Activated CD8-positive, alpha-beta memory T cell treated with anti-CD3 and anti-CD28 coated beads for 36 hours (primary cell): ENCODE data around the gene PABPC1L. TPM values are rescaled to one million over a fixed set of nuclear protein-coding genes. Genes with fewer than 3 reads are reported as not detected.

Source experiments
- CTCF ChIA-PET: fragments of 350-600 bp; sonication (Branson Sonifier 250); formaldehyde crosslinking; loops from one replicate; lab custom pipeline; 2021; ENCODE audit warnings: antibody characterized with exemption; lab: Charles Lee
- POLR2A ChIA-PET: fragments of 350-600 bp; sonication (Branson Sonifier 250); formaldehyde crosslinking; loops from one replicate; lab custom pipeline; 2021; ENCODE audit warnings: antibody characterized with exemption; lab: Charles Lee
- total RNA-seq, 2 experiments: library from RNA; stranded (reverse); gene quantifications; one replicate each; pipeline ENCODE4 v1.2.3, GENCODE V29; 2021

PABPC1L gene
- total RNA-seq, 2 experiments from 2014 or later: 78.9 to 81.6 TPM

DNA sequence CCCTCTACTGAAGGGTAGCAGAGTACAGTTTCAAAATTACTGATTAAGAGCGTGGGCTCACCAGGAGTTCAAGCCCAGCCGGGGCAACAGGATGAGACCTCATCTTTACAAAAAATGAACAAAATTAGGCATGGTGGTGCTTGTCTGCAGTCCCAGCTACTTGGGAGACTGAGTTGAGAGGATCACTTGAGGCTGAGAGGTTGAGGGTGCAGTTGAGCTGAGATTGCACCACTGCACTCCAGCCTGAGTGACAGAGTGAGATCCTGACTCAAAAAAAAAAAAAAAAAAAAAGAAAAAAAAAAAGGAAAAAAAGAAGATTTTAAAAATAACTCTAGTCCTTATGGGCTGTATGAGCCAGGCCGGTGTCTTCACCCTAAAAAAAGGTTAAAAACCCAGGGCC, 18.7 kb downstream of the PABPC1L start:
- ChIA-PET CTCF (no interaction called here), POLR2A (no interaction called here)

DNA sequence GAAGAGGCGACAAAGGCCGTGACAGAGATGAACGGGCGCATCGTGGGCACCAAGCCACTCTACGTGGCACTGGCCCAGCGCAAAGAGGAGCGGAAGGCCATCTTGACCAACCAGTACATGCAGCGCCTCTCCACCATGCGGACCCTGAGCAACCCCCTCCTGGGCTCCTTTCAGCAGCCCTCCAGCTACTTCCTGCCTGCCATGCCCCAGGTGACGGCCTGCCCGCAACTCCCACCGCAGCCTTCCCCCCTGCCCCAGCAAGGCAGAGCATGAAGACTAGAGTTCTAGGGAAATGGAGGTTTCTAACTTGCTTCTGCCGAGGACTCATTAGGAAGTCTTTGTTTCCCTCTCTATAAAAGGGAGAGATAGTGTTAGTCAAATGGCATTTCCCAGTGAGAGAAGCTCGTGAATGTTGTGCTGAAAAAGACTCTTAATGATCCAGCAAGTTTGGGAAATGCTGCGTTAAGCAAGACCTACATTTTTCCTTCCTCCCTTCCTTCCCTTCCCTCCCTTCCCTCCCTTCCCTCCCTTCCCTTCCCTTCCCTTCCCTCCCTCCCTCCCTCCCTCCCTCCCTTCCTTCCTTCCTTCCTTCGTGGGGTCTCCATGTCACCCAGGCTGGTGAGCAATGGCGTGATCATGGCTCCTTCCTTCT, 20.8 kb downstream of the PABPC1L start:
- ChIA-PET POLR2A (no interaction called here), CTCF (no interaction called here)

GRCh38 chr20:44931911-44932310, 22.1 kb downstream of the PABPC1L start:
- POLR2A ChIA-PET: interaction anchor here (0.5 kb wide), 1 partner anchor 22 kb away, joined by 3 read pairs; the partner anchor contains the start of gene PABPC1L

DNA sequence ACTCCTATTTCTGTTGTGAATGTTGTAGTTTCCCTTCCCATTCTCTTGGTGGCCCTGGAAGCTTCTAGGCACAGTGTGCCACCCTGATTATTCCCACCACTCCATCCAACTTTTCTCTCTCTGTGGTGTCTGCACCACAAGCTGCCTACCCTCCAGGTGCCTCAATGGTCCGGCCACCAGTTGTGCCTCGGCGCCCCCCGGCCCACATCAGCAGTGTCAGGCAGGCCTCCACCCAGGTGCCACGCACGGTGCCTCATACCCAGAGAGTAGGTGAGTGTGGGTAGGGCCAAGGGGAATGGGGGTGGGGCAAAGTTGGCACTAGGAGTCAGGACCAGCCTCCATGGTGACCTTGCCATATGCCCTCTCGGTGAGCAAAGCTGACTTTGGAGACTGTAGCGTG, 23.1 kb downstream of the PABPC1L start:
- ChIA-PET POLR2A (interaction anchor here (0.6 kb wide), 1 partner anchor 23 kb away, joined by 3 read pairs; no protein-coding TSS in a partner anchor), CTCF (no interaction called here)

More at GRCh38 chr20:44931911-44932310, 22.1 kb downstream of the PABPC1L start:
- CTCF ChIA-PET: no interaction called here

DNA sequence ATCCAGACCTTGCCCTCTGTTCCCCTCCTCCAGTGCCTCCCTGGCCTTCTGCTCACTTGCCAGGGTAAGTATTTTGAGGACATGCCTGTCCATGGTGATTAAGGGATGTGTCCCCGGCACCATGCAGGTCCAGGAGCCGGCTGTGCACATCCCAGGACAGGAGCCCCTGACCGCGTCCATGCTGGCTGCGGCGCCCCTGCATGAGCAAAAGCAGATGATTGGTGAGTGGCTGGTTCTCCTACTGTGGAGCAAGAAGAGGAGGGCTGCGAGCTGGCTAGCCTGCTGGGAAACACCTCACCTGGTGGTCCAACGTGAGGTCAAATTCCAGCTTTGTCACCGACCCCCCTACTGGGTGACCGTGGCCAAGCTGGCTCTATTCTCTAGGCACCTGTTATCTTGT, 26.6 kb downstream of the PABPC1L start:
- ChIA-PET POLR2A (no interaction called here), CTCF (no interaction called here)

- ChIA-PET CTCF (no interaction called here), POLR2A (interaction anchor here (0.8 kb wide), 1 partner anchor 13 kb away, joined by 3 read pairs; no protein-coding TSS in a partner anchor)
These were observed 28.8 kb downstream of the PABPC1L start for GRCh38 chr20:44938637-44939036.

- ChIA-PET CTCF (interaction anchor here (0.6 to 0.8 kb wide), 2 partner anchors 85 to 113 kb away, joined by 3 to 6 read pairs; no protein-coding TSS in a partner anchor), POLR2A (interaction anchor here (0.6 to 1.5 kb wide), 4 partner anchors 11 to 1184 kb away, joined by 4 to 7 read pairs (median 4); partner anchors contain the start of genes PABPC1L and TOMM34)
These were observed 31.3 kb downstream of the PABPC1L start for GRCh38 chr20:44941120-44941691.

GRCh38 chr20:44942264-44942973, 32.6 kb downstream of the PABPC1L start:
- POLR2A ChIA-PET: interaction anchor here (1.2 to 1.5 kb wide), 2 partner anchors 18 to 33 kb away, joined by 4 to 7 read pairs; partner anchors contain the start of genes PABPC1L and TOMM34
- CTCF ChIA-PET: no interaction called here

DNA sequence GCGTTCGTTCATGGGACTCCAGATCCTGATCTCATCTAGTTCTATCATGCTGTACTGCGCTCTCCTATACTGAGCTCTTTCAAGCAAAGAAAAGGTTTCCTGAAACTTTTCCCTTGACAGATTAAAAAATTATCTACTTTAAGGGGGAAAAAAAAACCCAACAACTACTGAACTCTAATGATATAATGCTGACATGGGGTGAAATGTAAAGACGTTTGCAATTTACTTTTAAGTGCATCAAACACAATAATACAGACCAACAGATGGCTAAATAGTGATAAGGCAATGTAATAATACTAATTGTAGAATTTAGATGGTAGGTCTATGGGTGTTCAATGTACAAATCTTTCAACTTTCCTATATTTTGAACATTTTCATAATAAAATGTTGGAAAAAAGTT, 34.0 kb downstream of the PABPC1L start:
- ChIA-PET POLR2A (no interaction called here), CTCF (no interaction called here)

DNA sequence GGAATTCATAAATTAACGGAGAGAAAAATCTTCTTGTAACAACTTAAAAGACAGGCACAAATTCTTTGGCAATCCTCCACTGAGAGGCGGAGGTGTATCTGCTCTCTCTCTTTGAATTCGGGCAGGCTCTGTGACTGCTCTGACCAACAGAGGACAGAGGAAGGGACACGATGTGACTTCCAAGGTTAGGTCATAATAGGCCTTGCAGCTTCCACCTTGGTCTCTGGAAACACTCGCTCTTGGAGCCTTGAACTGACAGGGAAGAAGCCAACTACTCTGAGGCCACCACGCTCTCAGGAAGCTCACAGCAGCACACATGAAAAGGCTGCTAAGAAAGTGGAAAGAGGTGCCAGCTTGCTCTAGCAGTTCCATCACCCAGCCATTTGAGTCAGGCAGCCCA, 35.4 kb downstream of the PABPC1L start:
- ChIA-PET POLR2A (no interaction called here), CTCF (no interaction called here)

DNA sequence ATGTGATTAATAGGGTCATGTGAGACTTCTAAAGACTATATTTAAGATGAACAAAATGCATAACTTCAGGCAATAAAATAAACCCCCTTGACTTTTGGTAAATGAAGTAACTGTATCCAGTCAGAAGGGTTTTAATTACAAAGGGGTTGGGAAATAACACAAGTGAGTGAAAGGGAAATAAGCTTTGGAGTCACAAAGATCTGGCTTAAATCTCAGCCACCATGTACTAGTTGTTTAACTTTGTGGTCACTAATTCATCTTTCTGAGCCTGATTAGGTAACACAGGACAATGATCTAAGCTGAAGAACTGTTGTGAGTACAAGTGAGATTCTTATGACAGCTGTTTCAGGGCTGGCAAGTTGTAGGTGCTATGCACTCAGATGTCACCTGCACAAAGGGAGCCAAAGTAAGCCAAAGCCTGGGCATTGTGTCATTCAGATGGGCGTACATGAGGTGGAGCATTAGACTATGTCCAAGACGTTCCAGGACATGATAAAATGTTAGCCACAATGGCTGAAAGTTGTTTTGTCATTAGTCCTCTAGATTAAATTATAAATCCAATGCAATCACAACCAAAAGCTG, 36.5 kb downstream of the PABPC1L start:
- ChIA-PET POLR2A (no interaction called here), CTCF (no interaction called here)

- ChIA-PET CTCF (interaction anchor here (1.3 kb wide), 1 partner anchor 23 kb away, joined by 4 read pairs; no protein-coding TSS in a partner anchor), POLR2A (no interaction called here)
These were observed 38.2 kb downstream of the PABPC1L start for GRCh38 chr20:44948107-44948506.

DNA sequence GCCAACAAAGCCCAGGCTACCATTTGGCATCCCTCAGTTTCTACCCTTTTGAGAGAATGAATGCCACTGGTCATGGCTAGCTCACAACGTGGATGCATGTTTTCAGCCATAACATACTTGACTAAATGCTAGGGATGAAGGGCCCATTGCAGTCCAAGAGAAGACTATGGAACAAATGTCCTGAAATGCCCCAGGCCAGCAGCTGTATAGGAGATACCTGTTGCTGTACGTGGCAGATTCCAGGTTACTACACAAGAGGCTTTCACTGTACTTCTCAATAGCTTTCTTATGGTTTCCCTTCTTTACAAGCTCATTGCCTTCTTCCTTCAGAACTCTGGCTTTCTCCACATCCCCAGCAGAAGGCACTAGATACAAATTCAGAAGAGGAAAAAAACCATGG, 38.7 kb downstream of the PABPC1L start:
- ChIA-PET POLR2A (no interaction called here), CTCF (no interaction called here)

- ChIA-PET POLR2A (no interaction called here), CTCF (interaction anchor here (1.1 kb wide), 1 partner anchor 27 kb away, joined by 4 read pairs; no protein-coding TSS in a partner anchor)
These were observed 40.5 kb downstream of the PABPC1L start for GRCh38 chr20:44950368-44950767.

DNA sequence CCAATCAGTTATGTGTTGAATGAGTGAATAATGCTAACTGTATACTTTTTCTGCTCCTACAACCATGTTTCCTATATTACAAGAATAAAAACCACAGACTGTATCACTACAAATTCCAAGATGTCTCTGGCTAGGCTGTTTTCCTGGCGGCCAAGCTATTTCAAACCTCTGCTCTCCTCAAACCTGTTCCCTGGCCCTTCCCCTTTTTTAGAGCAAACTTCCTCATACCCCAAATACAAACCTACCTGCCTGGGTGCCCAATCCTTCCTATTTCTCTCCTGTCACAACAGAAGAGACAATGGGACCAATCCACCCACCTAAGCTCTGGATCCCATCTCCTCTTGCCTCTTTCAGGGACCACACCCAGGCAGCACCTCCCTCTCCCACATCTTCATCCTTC, 42.9 kb downstream of the PABPC1L start:
- ChIA-PET POLR2A (no interaction called here), CTCF (no interaction called here)

DNA sequence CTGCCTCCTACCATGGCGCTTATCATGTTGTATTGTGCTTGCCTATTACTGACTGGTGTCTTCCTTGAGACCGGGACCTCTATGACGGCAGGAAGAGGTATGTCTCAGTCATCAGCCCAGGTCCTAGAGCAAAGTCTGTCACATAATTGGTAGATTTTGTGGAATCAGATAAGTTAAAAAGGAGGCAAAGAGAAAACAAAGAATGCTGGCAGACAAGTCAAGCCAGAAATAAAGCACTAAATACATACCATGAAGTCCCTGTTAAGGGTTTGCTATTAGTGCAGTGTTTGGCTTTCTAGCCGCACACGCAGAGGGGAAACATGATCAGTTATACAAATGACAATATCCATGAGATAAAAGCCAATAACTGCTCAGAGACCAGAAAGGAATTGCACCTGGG, 44.4 kb downstream of the PABPC1L start:
- ChIA-PET CTCF (interaction anchor here (1.2 kb wide), 1 partner anchor 141 kb away, joined by 3 read pairs; no protein-coding TSS in a partner anchor), POLR2A (no interaction called here)

DNA sequence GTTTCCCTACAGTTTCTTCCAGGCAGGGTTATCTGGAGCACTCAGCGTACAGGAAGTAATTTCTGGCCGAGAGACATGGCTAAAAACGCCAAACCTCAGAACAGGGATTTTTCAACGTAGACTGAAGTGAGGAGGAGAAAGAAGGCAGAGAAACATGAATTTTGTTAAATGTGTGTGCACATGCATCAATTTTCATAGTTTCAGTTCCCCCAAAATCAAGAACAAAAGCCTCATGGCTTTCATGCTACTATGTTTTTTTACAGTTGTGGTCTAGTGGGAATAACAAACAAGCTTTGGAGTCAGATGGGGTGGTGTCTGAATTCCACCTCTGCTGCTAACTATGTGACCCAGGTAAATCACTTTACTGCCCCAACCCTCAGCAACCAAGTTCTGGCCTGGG, 45.4 kb downstream of the PABPC1L start:
- ChIA-PET POLR2A (no interaction called here), CTCF (interaction anchor here (1.2 kb wide), 1 partner anchor 140 kb away, joined by 3 read pairs; no protein-coding TSS in a partner anchor)

DNA sequence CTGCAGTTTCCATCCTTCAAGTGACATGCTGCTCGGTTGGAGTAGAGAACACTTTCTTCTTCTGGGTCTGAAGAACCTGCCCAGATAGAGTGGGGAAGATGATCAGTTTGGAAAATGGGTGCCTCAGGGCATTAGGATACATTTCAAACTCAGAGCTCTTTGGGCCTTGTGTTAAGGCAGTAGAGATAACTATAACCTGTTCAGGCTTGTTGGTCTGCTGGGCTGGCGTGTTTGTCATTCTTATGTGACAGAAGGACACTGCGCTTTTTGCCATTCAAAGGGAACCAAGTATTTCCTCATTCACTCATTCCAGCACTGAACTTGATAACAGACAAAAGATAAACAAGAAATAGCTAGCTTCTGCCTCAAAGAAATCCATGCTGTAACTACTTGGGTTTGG, 46.5 kb downstream of the PABPC1L start:
- ChIA-PET POLR2A (no interaction called here), CTCF (interaction anchor here (1.1 kb wide), 1 partner anchor 22 kb away, joined by 3 read pairs; no protein-coding TSS in a partner anchor)

DNA sequence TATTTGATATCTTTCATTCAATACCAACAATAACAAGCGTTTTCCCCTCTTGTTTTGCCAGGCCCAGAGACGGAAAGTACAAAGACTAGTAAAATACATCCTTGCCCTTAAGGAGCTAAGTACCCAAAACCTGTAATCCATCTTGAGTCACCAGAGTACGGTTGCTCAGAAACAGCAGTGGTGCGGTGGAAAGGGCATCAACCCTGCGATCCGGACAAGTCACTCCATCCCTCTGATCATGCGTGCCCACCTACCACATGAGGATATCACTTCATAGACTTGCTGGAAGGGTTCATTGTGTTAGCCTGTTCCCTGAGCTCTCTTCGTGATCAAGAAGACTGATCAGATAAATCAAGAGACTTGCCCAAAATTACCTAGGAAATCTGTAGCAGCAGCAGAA, 48.4 kb downstream of the PABPC1L start:
- ChIA-PET CTCF (no interaction called here), POLR2A (interaction anchor here (1.1 kb wide), 1 partner anchor 13 kb away, joined by 7 read pairs; no protein-coding TSS in a partner anchor)
